ENCODE results near the gene BNIPL. TPM values are rescaled to one million over a fixed set of nuclear protein-coding genes. Genes with fewer than 3 reads are reported as not detected.

Gene BNIPL
- total RNA-seq, 1 donor from 2014 or later = not detected

GRCh38 chr1:151056149-151056548, 19.8 kb downstream of the BNIPL start:
- peak overlapping the region in 1 of 2 donors; percentile 15 for H3K4me3 ChIP-seq

GRCh38 chr1:151058692-151059091, 22.3 kb downstream of the BNIPL start:
- intact Hi-C loops (cut with DNase I) = loop anchor here (1.0 to 5.0 kb wide), 4 partner anchors 12 to 181 kb away; partner anchors contain the start of genes ARNT, GABPB2 and PRUNE1

More at GRCh38 chr1:151056149-151056548, 19.8 kb downstream of the BNIPL start:
- H3K4me1 ChIP-seq = peaks cover 0 to 26% of the 10 kb centered on the region in 2 donors
- no peak for TF ChIP-seq CTCF (IDR thresholded peaks at IDR 0.05)
- peak overlapping the region; percentile 71 to 96 for H3K27ac ChIP-seq
- no peaks in the 10 kb centered on the region for H3K9me3 ChIP-seq
- intact Hi-C loops (cut with DNase I) = loop anchor here (5.0 kb wide), 1 partner anchor 179 kb away; the partner anchor contains the start of gene ARNT
- DNase-seq (ENCODE audit: low spot score in 2 of 2) = no peak
- H3K27me3 ChIP-seq = no peaks in the 10 kb centered on the region
- peaks cover 45 to 53% of the 10 kb centered on the region in 2 donors for H3K36me3 ChIP-seq

GRCh38 chr1:151059109-151060006, 23.0 kb downstream of the BNIPL start, which contains the start of gene CDC42SE1:
Gene CDC42SE1 (minus strand): TSS chr1:151059622. CDS start chr1:151055730, 3,892 bp downstream.
- intact Hi-C loops (cut with DNase I) = loop anchor here (1.0 to 5.0 kb wide), 4 partner anchors 11 to 182 kb away; partner anchors contain the start of genes ARNT, GABPB2 and PRUNE1
- peaks cover 0 to 37% of the 10 kb centered on the region in 2 donors for H3K4me1 ChIP-seq

More at GRCh38 chr1:151058692-151059091, 22.3 kb downstream of the BNIPL start:
- peaks cover 25 to 31% of the 10 kb centered on the region in 2 donors for H3K36me3 ChIP-seq
- H3K27me3 ChIP-seq = no peaks in the 10 kb centered on the region
- no peak for DNase-seq (ENCODE audit: low spot score in 2 of 2)
- TF ChIP-seq CTCF (IDR thresholded peaks at IDR 0.05) = no peak
- H3K4me1 ChIP-seq = peaks cover 0 to 37% of the 10 kb centered on the region in 2 donors
- H3K4me3 ChIP-seq = peak overlapping the region; percentile 83 to 93
- no peaks in the 10 kb centered on the region for H3K9me3 ChIP-seq
- H3K27ac ChIP-seq = peak overlapping the region; percentile 96

GRCh38 chr1:151060007-151060656, 23.7 kb downstream of the BNIPL start, which contains the start of gene MLLT11:
Gene MLLT11 (plus strand): TSS chr1:151060397. CDS start chr1:151067225, 6,828 bp downstream.
- no peak for TF ChIP-seq CTCF (IDR thresholded peaks at IDR 0.05)
- Histone ChIP-seq H3K4me1 (peaks cover 0 to 37% of the 10 kb centered on the region in 2 donors), H3K9me3 (no peaks in the 10 kb centered on the region), H3K36me3 (peaks cover 10 to 16% of the 10 kb centered on the region in 2 donors), H3K27me3 (no peaks in the 10 kb centered on the region), H3K4me3 (peak within 1 kb of the TSS; percentile 83 to 93), H3K27ac (peak within 1 kb of the TSS; percentile 96)
- intact Hi-C loops (cut with DNase I) = no loop called here
- DNase-seq (ENCODE audit: low spot score in 2 of 2) = peak in 1 of 2 donors; percentile 83

More at GRCh38 chr1:151059109-151060006, 23.0 kb downstream of the BNIPL start, which contains the start of gene CDC42SE1:
- Histone ChIP-seq H3K36me3 (peaks cover 18 to 24% of the 10 kb centered on the region in 2 donors), H3K9me3 (no peaks in the 10 kb centered on the region), H3K27me3 (no peaks in the 10 kb centered on the region), H3K27ac (peak within 1 kb of the TSS; percentile 96), H3K4me3 (peak within 1 kb of the TSS; percentile 83 to 93)
- peak in 1 of 2 donors; percentile 92 for DNase-seq (ENCODE audit: low spot score in 2 of 2)
- peak; percentile 75 to 96 (median 89) for TF ChIP-seq CTCF (IDR thresholded peaks at IDR 0.05)
